ENCODE results near the gene ACSS1.

Gene ACSS1

GRCh38 chr20:24979036-24979960 lies 78.6 kb downstream of the ACSS1 start:
- TF ChIP-seq GATA3 (IDR thresholded peaks at IDR 0.05; ENCODE audit: low read depth, low read length) (no peak), GATA2 (IDR thresholded peaks at IDR 0.05; ENCODE audit: low read depth, low read length) (no peak)

- TF ChIP-seq GATA2 (IDR thresholded peaks at IDR 0.05; ENCODE audit: low read depth, low read length), result no peak
- TF ChIP-seq GATA3 (IDR thresholded peaks at IDR 0.05; ENCODE audit: low read depth, low read length), result no peak
Observed at GRCh38 chr20:24978513-24978912, 79.4 kb downstream of the ACSS1 start.

DNA sequence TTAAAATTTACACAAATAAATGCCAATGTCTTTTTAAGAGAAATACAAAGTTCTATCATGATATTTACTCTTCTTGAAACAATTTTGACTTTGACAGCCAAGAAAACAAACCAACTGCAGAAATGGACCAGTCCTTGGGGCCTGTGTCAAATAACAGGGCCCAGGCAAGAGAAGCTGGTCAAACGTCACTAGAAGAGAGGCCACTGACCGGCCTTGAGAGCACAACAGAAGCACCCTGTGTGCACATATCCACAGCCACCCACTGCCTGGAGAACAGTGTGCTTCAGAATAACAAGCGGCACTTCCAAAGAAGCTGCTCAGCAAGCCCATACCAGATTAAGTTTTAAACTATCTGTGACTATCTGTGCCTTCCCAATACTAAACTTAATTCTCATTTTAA lies 80.1 kb downstream of the ACSS1 start:
- TF ChIP-seq GATA2 (IDR thresholded peaks at IDR 0.05; ENCODE audit: low read depth, low read length) (no peak), GATA3 (IDR thresholded peaks at IDR 0.05; ENCODE audit: low read depth, low read length) (no peak)

GRCh38 chr20:24977336-24977735 lies 80.6 kb downstream of the ACSS1 start:
- TF ChIP-seq GATA2 (IDR thresholded peaks at IDR 0.05; ENCODE audit: low read depth, low read length) (no peak), GATA3 (IDR thresholded peaks at IDR 0.05; ENCODE audit: low read depth, low read length) (no peak)

- TF ChIP-seq GATA3 (IDR thresholded peaks at IDR 0.05; ENCODE audit: low read depth, low read length) (no peak), GATA2 (IDR thresholded peaks at IDR 0.05; ENCODE audit: low read depth, low read length) (no peak)
Observed at GRCh38 chr20:24972341-24972740, 85.6 kb downstream of the ACSS1 start.

DNA sequence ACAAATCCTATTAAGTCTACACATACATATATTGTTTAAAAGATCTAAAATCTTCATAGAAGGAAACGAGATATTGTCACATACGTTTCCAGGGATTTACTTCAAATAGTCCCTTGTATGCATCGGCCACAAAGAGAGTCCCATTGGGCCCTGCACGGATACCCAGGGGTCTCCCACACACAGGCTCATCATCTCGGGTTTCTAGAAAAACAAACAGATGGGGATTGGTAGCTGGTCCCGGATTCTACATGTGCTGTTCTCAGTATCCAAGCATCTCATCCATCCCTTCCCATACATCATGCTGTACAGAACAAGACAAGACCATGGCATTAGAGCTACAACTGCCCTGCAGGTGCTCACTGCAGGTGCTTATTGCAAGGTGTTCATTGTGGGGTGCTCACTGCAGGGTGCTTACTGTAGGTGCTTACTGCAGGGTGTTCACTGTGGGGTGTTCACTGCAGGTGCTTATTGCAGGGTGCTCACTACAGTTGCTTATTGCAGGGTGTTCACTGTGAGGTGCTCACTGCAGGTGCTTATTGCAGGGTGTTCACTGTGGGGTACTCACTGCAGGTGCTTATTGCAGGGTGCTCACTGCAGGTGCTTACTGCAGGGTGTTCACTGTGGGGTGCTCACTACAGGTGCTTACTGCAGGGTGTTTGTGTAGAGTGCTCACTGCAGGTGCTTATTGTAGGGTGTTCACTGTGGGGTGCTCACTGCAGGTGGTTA lies 86.4 kb downstream of the ACSS1 start:
- TF ChIP-seq GATA3 (IDR thresholded peaks at IDR 0.05; ENCODE audit: low read depth, low read length) (no peak), GATA2 (IDR thresholded peaks at IDR 0.05; ENCODE audit: low read depth, low read length) (no peak)

DNA sequence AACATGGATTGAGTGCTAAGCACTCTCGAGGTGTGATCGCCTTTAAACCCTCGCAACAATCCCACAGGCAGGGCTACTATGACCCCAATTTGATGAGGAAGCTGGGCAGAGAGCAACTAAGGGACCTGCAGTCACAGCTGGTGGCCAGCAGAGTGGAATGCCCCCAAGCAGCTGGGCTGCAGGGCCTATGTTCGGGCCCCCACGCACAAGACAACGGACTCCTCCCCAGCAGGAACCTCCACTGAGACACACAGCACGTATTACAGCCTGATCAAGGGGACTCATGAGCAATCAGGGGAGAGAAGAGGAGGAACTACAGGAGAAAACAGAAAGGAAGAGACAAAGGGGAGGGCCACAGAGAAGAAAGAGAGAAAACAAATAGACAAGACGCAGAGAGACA lies 87.2 kb downstream of the ACSS1 start:
- TF ChIP-seq GATA3 (IDR thresholded peaks at IDR 0.05; ENCODE audit: low read depth, low read length) (no peak), GATA2 (IDR thresholded peaks at IDR 0.05; ENCODE audit: low read depth, low read length) (no peak)

- TF ChIP-seq GATA3 (IDR thresholded peaks at IDR 0.05; ENCODE audit: low read depth, low read length) (no peak), GATA2 (IDR thresholded peaks at IDR 0.05; ENCODE audit: low read depth, low read length) (no peak)
Observed at GRCh38 chr20:24970030-24970553, 87.8 kb downstream of the ACSS1 start.

DNA sequence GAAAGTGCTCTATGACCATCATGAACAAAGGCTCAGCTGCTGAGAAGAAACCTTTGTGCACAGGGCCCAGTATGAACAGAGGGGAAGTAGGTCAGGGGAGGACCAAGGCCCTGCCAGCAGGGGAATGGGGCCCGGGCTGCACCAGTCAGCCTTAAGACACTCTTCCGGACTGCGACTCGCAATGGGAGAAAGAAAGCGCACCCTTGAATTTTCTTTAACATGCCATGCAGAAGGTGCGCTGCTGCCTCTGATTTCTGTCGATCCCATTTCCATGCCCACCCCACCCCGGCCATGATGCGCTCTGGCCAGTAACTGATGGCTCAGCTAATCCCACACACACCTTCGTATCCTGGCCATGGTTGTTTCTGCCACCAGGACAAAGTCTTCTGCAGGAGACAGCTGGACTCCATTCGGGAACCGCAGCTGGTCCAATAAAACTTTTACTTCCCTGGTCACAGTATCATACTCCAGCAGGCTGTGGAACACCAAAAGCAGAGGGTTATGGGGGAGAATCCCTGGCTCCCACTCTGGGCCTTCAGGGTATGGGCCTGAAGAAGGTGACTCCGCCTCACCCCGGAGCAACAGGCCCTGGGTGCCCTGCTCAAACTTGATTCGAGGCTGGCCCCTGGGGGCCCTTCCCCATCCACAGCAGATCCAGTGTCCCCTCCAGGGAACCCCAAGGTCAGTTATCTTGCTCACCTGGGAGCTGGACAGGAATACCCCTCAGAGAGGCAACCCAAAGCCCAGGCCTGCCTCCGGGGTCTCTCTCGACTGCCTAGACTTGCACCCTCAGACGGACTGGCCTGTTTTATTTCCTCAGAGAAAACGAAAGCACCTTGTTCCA lies 88.5 kb downstream of the ACSS1 start:
- TF ChIP-seq GATA3 (IDR thresholded peaks at IDR 0.05; ENCODE audit: low read depth, low read length), result no peak

GRCh38 chr20:24968278-24968800 lies 89.6 kb downstream of the ACSS1 start:
- TF ChIP-seq GATA2 (IDR thresholded peaks at IDR 0.05; ENCODE audit: low read depth, low read length) (no peak), GATA3 (IDR thresholded peaks at IDR 0.05; ENCODE audit: low read depth, low read length) (no peak)

GRCh38 chr20:24966317-24967012 lies 91.5 kb downstream of the ACSS1 start:
- TF ChIP-seq GATA3 (IDR thresholded peaks at IDR 0.05; ENCODE audit: low read depth, low read length) (no peak), GATA2 (IDR thresholded peaks at IDR 0.05; ENCODE audit: low read depth, low read length) (no peak)

- no peak for TF ChIP-seq GATA3 (IDR thresholded peaks at IDR 0.05; ENCODE audit: low read depth, low read length)
- no peak for TF ChIP-seq GATA2 (IDR thresholded peaks at IDR 0.05; ENCODE audit: low read depth, low read length)
Observed at GRCh38 chr20:24965065-24965919, 92.6 kb downstream of the ACSS1 start.
